OCI-LY3 (cell line): ENCODE results near the gene GAPT.

ENCODE experiments used
- H2AFZ ChIP-seq: fragments of 200-600, 300-600 bp; shearing (Covaris generic); 2 replicates; pipeline ENCODE4 v1.6.0; 2014; ENCODE audit warnings: antibody characterized with exemption, low read depth, low read length
- H3K27ac ChIP-seq: fragments of 200-600, 300-600 bp; sonication (generic); 2 replicates; pipeline ENCODE4 v1.5.1; 2014; ENCODE audit warnings: mild to moderate bottlenecking, low read length, moderate library complexity, mixed read lengths
- H3K27me3 ChIP-seq: fragments of 200-600, 300-600 bp; sonication (generic); 2 replicates; pipeline ENCODE4 v1.6.1; 2014; ENCODE audit warnings: low read depth, low read length, mixed read lengths
- H3K36me3 ChIP-seq: fragments of 200-600, 300-600 bp; sonication (generic); replicated peaks from 2 replicates; pipeline ENCODE3; 2014; ENCODE audit warnings: low read depth, low read length, mixed read lengths
- H3K4me1 ChIP-seq: fragments of 300-600, 200-600 bp; sonication (generic); 2 replicates; pipeline ENCODE4 v1.6.1; 2014; ENCODE audit warnings: low read length, mixed read lengths
- H3K4me2 ChIP-seq: fragments of 200-600, 300-600 bp; sonication (generic); 2 replicates; pipeline ENCODE4 v1.6.1; 2014; ENCODE audit warnings: low read length, mixed read lengths
- H3K4me3 ChIP-seq: fragments of 300-600, 200-600 bp; sonication (generic); 2 replicates; pipeline ENCODE4 v1.5.1; 2014; ENCODE audit warnings: antibody characterized with exemption, mild to moderate bottlenecking, low read length, moderate library complexity
- H3K79me2 ChIP-seq: fragments of 300-600, 200-600 bp; shearing (Covaris generic); 2 replicates; pipeline ENCODE4 v1.6.1; 2014; ENCODE audit warnings: mild to moderate bottlenecking, low read length, mixed read lengths
- H3K9ac ChIP-seq: fragments of 300-600, 200-600 bp; shearing (Covaris generic); 2 replicates; pipeline ENCODE4 v1.6.0; 2014; ENCODE audit warnings: mild to moderate bottlenecking, low read length, moderate library complexity
- H3K9me3 ChIP-seq: fragments of 200-600, 300-600 bp; shearing (Covaris generic); 2 replicates; pipeline ENCODE4 v1.6.1; 2014; ENCODE audit warnings: low read length, mixed read lengths; ENCODE audit not compliant: insufficient read depth
- H4K20me1 ChIP-seq: fragments of 200-600, 300-600 bp; sonication (generic); 2 replicates; pipeline ENCODE4 v1.6.1; 2016; ENCODE audit warnings: low read length, mixed read lengths; ENCODE audit not compliant: insufficient read depth
- EZH2phosphoT487 ChIP-seq: fragments of 200-600 bp; shearing (Covaris generic); IDR thresholded peaks from 2 replicates; pipeline ENCODE4 v1.6.1; 2018; ENCODE audit warnings: antibody characterized with exemption, mixed run types, low read depth
- TF ChIP-seq, protein P1 (sequence below): fragments of 200-600, 300-600 bp; sonication (generic); IDR thresholded peaks from 2 replicates; pipeline ENCODE4 v1.5.1; 2014; ENCODE audit warnings: antibody characterized with exemption, low read length, low read depth

Gene GAPT

DNA sequence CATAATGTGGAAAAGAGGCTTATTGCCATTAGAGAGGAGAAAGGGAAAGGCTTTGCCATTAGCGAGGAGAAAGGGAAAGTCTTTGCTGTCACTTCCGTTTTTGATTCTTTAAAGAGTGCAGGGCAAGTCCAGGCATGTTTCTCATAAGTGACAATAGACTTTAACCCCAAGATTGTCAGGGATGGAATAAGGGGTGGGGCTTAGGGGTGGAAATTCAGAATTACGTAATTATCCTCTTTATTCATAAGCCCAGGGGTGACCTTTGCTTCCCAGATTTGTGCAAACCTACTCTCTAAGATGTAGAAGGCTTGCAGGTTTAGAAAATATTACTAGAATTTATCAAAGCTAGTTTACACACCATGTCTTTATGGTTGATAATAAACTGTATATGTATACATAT, 29.1 kb upstream of the GAPT start:
- Histone ChIP-seq H3K4me3 (0 out of 2 replicates have a peak overlapping the region, but pooled peaks have one; percentile 5), H3K27ac (0 out of 2 replicates have a peak overlapping the region, but pooled peaks have one; percentile 7), H3K79me2 (no peaks in the 10 kb centered on the region), H3K36me3 (no peaks in the 10 kb centered on the region), H3K9me3 (no peaks in the 10 kb centered on the region), H3K4me2 (peak overlapping the region; percentile 56), H2AFZ (peak overlapping the region; percentile 41; the same call in 1 of the 2 replicates), H3K9ac (peak overlapping the region; percentile 26; the same call in 1 of the 2 replicates), H3K4me1 (peaks cover 21% of the 10 kb centered on the region), H3K27me3 (no peaks in the 10 kb centered on the region), H4K20me1 (no peaks in the 10 kb centered on the region)
- TF ChIP-seq, protein P1, sequence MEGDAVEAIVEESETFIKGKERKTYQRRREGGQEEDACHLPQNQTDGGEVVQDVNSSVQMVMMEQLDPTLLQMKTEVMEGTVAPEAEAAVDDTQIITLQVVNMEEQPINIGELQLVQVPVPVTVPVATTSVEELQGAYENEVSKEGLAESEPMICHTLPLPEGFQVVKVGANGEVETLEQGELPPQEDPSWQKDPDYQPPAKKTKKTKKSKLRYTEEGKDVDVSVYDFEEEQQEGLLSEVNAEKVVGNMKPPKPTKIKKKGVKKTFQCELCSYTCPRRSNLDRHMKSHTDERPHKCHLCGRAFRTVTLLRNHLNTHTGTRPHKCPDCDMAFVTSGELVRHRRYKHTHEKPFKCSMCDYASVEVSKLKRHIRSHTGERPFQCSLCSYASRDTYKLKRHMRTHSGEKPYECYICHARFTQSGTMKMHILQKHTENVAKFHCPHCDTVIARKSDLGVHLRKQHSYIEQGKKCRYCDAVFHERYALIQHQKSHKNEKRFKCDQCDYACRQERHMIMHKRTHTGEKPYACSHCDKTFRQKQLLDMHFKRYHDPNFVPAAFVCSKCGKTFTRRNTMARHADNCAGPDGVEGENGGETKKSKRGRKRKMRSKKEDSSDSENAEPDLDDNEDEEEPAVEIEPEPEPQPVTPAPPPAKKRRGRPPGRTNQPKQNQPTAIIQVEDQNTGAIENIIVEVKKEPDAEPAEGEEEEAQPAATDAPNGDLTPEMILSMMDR, result no peak
- TF ChIP-seq EZH2phosphoT487, result no peak

DNA sequence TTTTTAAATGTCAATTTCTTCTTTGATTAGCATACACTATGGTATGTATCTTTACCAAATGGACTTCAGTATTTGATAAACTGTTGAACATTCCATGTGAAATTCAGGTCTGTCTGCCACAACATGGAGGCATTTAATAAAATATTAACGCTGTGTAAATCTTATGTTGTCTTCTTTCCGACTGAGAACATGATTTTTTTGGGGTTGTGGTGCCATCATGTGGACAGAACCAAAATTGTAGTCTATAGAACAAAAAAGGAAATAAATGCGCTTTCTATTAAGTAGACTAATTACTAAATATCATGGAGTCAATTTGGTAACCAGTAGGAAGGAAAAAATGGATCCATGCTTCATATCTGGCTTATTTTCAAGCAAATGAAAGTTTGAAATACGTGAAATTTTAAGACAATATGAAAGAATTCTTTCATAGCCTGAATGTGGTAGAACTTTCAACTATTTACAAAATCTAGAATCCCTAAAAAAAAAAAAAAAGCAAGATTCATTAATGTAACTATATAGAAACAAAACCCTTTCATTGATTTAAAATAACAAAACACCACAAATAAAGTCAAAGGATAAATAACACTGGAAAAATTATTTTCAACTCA, 28.5 kb upstream of the GAPT start:
- TF ChIP-seq, protein P1, result peak; percentile 61
- no peak for TF ChIP-seq EZH2phosphoT487
- peaks cover 25% of the 10 kb centered on the region for H3K4me1 ChIP-seq
- 0 out of 2 replicates have a peak overlapping the region, but pooled peaks have one; percentile 5 for H3K4me3 ChIP-seq
- H3K79me2 ChIP-seq, result no peaks in the 10 kb centered on the region
- H2AFZ ChIP-seq, result peak overlapping the region; percentile 41; the same call in 1 of the 2 replicates
- peak overlapping the region; percentile 56 for H3K4me2 ChIP-seq
- H3K27ac ChIP-seq, result 0 out of 2 replicates have a peak overlapping the region, but pooled peaks have one; percentile 7
- no peaks in the 10 kb centered on the region for H3K27me3 ChIP-seq
- H3K9ac ChIP-seq, result peak overlapping the region; percentile 26; the same call in 1 of the 2 replicates
- H4K20me1 ChIP-seq, result no peaks in the 10 kb centered on the region
- H3K36me3 ChIP-seq, result no peaks in the 10 kb centered on the region
- H3K9me3 ChIP-seq, result no peaks in the 10 kb centered on the region

DNA sequence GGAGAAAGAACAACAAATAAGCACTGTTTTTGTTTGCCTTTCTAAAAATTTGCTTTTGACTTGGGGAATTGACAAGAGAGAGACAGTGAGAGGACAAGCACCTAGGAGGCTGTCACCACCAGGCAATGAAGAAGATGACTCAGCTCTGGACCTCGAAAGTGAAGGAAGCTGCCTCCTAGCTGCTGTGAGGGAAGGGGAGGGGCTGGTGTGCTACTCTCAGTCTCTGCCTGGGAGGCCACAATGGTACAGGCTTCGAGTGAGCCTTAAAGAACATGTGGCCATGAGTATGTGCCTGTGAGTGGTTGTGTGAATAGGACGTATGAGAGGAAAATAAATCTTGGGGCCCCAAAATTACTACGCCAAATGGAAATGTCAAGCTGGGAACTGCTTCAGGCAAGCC, 24.3 kb upstream of the GAPT start:
- Histone ChIP-seq H3K4me3 (no peak overlapping the region), H2AFZ (no peak overlapping the region), H4K20me1 (no peaks in the 10 kb centered on the region), H3K4me2 (peak overlapping the region; percentile 20), H3K9me3 (no peaks in the 10 kb centered on the region), H3K27me3 (no peaks in the 10 kb centered on the region), H3K36me3 (no peaks in the 10 kb centered on the region), H3K4me1 (peaks cover 31% of the 10 kb centered on the region), H3K27ac (no peak overlapping the region), H3K79me2 (no peaks in the 10 kb centered on the region), H3K9ac (no peak overlapping the region)
- TF ChIP-seq EZH2phosphoT487, result no peak
- TF ChIP-seq, protein P1, result no peak

DNA sequence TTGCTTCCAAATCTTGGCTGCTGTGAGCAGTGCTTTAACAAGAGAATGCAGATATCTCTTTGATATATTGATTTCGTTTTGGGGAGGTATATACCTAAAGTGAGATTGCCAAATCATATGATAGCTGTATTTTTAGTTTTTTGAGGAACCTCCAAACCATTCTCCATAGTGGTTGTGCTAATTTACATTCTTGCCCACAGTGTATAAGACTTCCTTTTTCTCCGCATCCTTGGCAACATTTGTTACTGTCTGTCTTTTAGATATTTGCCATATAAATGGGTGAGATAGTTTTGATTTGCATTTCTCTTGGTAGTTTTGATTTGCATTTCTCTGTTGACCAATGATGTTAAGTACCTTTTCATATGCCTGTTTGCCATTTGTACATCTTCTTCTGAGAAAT, 21.3 kb upstream of the GAPT start:
- no peak for TF ChIP-seq EZH2phosphoT487
- TF ChIP-seq, protein P1, result no peak
- H3K4me3 ChIP-seq, result no peak overlapping the region
- H3K4me2 ChIP-seq, result peak overlapping the region; percentile 56; the same call in 1 of the 2 replicates
- H3K9me3 ChIP-seq, result no peaks in the 10 kb centered on the region
- peaks cover 24% of the 10 kb centered on the region for H3K4me1 ChIP-seq
- no peaks in the 10 kb centered on the region for H3K36me3 ChIP-seq
- no peak overlapping the region for H3K9ac ChIP-seq
- H3K27ac ChIP-seq, result no peak overlapping the region
- no peak overlapping the region for H2AFZ ChIP-seq
- H4K20me1 ChIP-seq, result no peaks in the 10 kb centered on the region
- no peaks in the 10 kb centered on the region for H3K79me2 ChIP-seq
- no peaks in the 10 kb centered on the region for H3K27me3 ChIP-seq
